Naive thymus-derived CD4-positive, alpha-beta T cell (primary cell): ENCODE measurements around the gene RAB31. TPM values are rescaled to one million over a fixed set of nuclear protein-coding genes. Genes with fewer than 3 reads are reported as not detected.

ENCODE experiments used
- ATAC-seq: fragments of 150-1000 bp; cut with Tn5 transposase; 2 replicates; pipeline ENCODE4 v1.10.0; 2021; ENCODE audit warnings: mild to moderate bottlenecking, moderate library complexity
- CTCF ChIA-PET: fragments of 350-600 bp; sonication (Branson Sonifier 250); formaldehyde crosslinking; loops from one replicate; lab custom pipeline; 2021; ENCODE audit warnings: antibody characterized with exemption; lab: Charles Lee
- POLR2A ChIA-PET: fragments of 350-600 bp; sonication (Branson Sonifier 250); formaldehyde crosslinking; loops from one replicate; lab custom pipeline; 2021; ENCODE audit warnings: antibody characterized with exemption, inconsistent platforms; lab: Charles Lee
- DNase-seq, 9 donors: peaks; one replicate each; pipeline versions ENCODE4 v3.0.0 to v3.0.0-alpha.2; 2020 to 2022; ENCODE audit warnings: mixed read lengths in 1 of 9
- H3K27ac ChIP-seq: one replicate; pipeline ENCODE4 v1.7.0; 2013; ENCODE audit warnings: mild to moderate bottlenecking, low read depth, low read length, moderate library complexity
- H3K27me3 ChIP-seq, 2 donors: one replicate each; pipeline ENCODE4 v1.7.0; 2013; ENCODE audit warnings: low read length in 2 of 2, mild to moderate bottlenecking in 2 of 2, moderate library complexity in 2 of 2; ENCODE audit not compliant: control insufficient read depth in 2 of 2, insufficient read depth in 2 of 2
- H3K36me3 ChIP-seq, 3 experiments: 1 replicate in 2 of 3; 2 replicates in 1 of 3; pipeline ENCODE4 v1.7.0; 2013; ENCODE audit warnings: low read length in 3 of 3, mild to moderate bottlenecking in 3 of 3, moderate library complexity in 1 of 3; ENCODE audit not compliant: insufficient read depth in 3 of 3, control insufficient read depth in 2 of 3
- H3K4me1 ChIP-seq, 2 donors: one replicate each; pipeline ENCODE4 v1.7.0; 2013; ENCODE audit warnings: low read length in 2 of 2, mild to moderate bottlenecking in 2 of 2, moderate library complexity in 1 of 2; ENCODE audit not compliant: control insufficient read depth in 2 of 2, insufficient read depth in 2 of 2
- H3K4me3 ChIP-seq: 2 replicates; pipeline ENCODE4 v1.7.0; 2013; ENCODE audit warnings: mild to moderate bottlenecking, low read length
- H3K9me3 ChIP-seq, 3 experiments: 1 replicate in 2 of 3; 2 replicates in 1 of 3; pipeline ENCODE4 v1.7.0; 2013; ENCODE audit warnings: low read length in 3 of 3; ENCODE audit not compliant: control insufficient read depth in 2 of 3
- H3K27ac Mint-ChIP-seq, 9 donors: one replicate each; pipeline ENCODE4 v1.8.0; 2020 to 2022; ENCODE audit warnings: mixed read lengths in 9 of 9, mild to moderate bottlenecking in 8 of 9, moderate library complexity in 5 of 9, inconsistent platforms in 2 of 9
- H3K27me3 Mint-ChIP-seq, 5 donors: one replicate each; pipeline ENCODE4 v1.8.0; 2021 to 2022; ENCODE audit warnings: mixed read lengths in 5 of 5, mild to moderate bottlenecking in 1 of 5
- H3K36me3 Mint-ChIP-seq, 5 donors: one replicate each; pipeline ENCODE4 v1.8.0; 2020 to 2022; ENCODE audit warnings: mixed read lengths in 5 of 5, mild to moderate bottlenecking in 3 of 5, inconsistent platforms in 1 of 5
- H3K4me1 Mint-ChIP-seq, 7 donors: one replicate each; pipeline ENCODE4 v1.8.0; 2020 to 2022; ENCODE audit warnings: mixed read lengths in 7 of 7, mild to moderate bottlenecking in 3 of 7, inconsistent platforms in 1 of 7
- H3K4me3 Mint-ChIP-seq, 10 donors: one replicate each; pipeline ENCODE4 v1.8.0; 2020 to 2022; ENCODE audit warnings: mild to moderate bottlenecking in 10 of 10, mixed read lengths in 10 of 10, moderate library complexity in 6 of 10, inconsistent platforms in 2 of 10
- H3K9me3 Mint-ChIP-seq, 11 donors: one replicate each; pipeline ENCODE4 v1.8.0; 2020 to 2022; ENCODE audit warnings: mixed read lengths in 11 of 11, mild to moderate bottlenecking in 4 of 11, inconsistent platforms in 1 of 11, moderate library complexity in 1 of 11
- intact Hi-C, 2 donors: fragments of 100-400 bp; cut with micrococcal nuclease; formaldehyde crosslinking; loops; one replicate each; pipeline ENCODE4 v1.15.1; 2023
- polyA plus RNA-seq, 2 donors: library from polyadenylated mRNA; unstranded; fragments of 300-500 nt; fragmentation: Illumina TruSeq; gene quantifications; one replicate each; pipeline ENCODE4 v1.2.3, GENCODE V29; 2021
- total RNA-seq, 6 experiments: library from RNA in 5 of 6; stranded (reverse) in 5 of 6; gene quantifications; 1 replicate in 5 of 6; 2 replicates in 1 of 6; pipeline ENCODE4 v1.2.3 and lab custom pipeline; 2021 to 2026

Gene RAB31
- total and polyA plus RNA-seq, 7 experiments from 2014 or later, result 0.41 to 48.6 (median 2.3) TPM

DNA sequence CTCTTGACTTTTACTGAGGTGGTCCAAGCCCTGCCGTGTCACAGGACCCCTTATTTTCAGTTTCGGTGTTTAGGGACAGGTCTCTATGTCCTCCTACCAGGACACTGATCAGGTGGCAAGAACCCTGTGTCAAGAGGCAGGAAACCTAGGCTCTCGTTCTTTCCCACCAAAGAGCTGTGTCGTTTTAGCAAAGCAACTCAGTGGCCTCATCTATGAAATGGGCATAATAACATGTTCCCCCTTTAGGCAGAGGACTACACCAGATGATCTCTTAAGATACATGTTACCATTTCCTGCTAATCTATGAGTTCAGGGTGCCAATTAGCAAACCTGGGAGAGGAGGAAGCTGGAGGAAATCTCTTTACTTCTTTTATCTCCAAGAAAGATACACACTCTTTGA lies 1.9 kb downstream of the RAB31 start:
- Histone ChIP-seq H3K27ac (no peak overlapping the region), H3K9me3 (no peaks in the 10 kb centered on the region), H3K4me3 (no peak overlapping the region), H3K36me3 (no peaks in the 10 kb centered on the region), H3K27me3 (peaks cover 3 to 4% of the 10 kb centered on the region in 2 donors), H3K4me1 (no peaks in the 10 kb centered on the region)
- Mint-ChIP-seq H3K36me3 (no peaks in the 10 kb centered on the region), H3K4me3 (peak overlapping the region; percentile 5 to 81 (median 62)), H3K27me3 (peaks cover 73 to 89% (median 88%) of the 10 kb centered on the region in 5 donors), H3K4me1 (peaks cover 0 to 29% (median 29%) of the 10 kb centered on the region in 7 donors), H3K9me3 (no peaks in the 10 kb centered on the region), H3K27ac (no peak overlapping the region)
- intact Hi-C loops, result no loop called here
- ChIA-PET CTCF (no interaction called here), POLR2A (no interaction called here)
- ATAC-seq (no peak), DNase-seq (no peak)

DNA sequence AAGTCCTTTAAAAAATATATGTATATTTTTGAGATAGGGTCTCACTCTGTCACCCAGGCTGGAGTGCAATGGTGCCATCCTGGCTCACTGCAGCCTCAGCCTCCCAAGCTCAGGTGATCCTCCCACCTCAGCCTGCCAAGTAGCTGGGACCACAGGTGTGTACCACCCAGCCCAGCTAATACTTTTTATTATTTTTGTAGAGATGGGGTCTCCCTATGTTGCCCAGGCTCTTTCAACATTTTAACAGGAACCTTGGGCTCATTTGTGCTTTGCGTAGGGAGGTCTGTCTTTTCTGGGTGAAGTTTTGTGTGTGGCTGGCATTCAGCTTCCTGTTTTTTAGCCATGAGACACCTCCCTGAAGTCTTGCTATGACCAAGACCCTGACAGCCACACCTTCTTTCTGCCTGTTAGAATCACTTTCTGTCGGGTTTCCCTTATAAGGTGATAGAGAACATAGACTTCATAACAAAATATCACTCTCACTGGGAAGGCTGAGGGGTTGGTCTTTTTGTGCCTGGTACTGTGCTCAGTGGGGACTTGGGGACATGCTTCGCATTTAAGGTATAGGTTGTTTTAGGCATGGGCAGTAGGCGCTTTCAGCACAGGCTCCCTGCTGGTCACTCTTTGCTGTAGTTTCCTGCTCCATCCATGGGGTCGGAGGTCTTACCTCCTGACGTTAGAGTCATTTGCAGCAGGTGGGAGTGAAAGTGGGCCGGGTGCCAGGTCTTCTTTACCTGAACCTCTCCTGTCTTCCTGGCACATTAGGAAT lies 3.4 kb downstream of the RAB31 start:
- ATAC-seq (peak; percentile 59), DNase-seq (no peak)
- Histone ChIP-seq H3K27ac (no peak overlapping the region), H3K36me3 (no peaks in the 10 kb centered on the region), H3K4me1 (no peaks in the 10 kb centered on the region), H3K4me3 (no peak overlapping the region), H3K9me3 (no peaks in the 10 kb centered on the region), H3K27me3 (peaks cover 3 to 4% of the 10 kb centered on the region in 2 donors)
- POLR2A ChIA-PET, result no interaction called here
- H3K4me3 Mint-ChIP-seq, result peak overlapping the region in 3 of 10 donors; percentile 12 to 36 (median 18)
- H3K4me1 Mint-ChIP-seq, result peaks cover 0 to 29% (median 27%) of the 10 kb centered on the region in 7 donors
- intact Hi-C loops, result no loop called here
- no peaks in the 10 kb centered on the region for H3K9me3 Mint-ChIP-seq
- CTCF ChIA-PET, result no interaction called here
- H3K27ac Mint-ChIP-seq, result no peak overlapping the region
- no peaks in the 10 kb centered on the region for H3K36me3 Mint-ChIP-seq
- peaks cover 71 to 81% (median 78%) of the 10 kb centered on the region in 5 donors for H3K27me3 Mint-ChIP-seq

DNA sequence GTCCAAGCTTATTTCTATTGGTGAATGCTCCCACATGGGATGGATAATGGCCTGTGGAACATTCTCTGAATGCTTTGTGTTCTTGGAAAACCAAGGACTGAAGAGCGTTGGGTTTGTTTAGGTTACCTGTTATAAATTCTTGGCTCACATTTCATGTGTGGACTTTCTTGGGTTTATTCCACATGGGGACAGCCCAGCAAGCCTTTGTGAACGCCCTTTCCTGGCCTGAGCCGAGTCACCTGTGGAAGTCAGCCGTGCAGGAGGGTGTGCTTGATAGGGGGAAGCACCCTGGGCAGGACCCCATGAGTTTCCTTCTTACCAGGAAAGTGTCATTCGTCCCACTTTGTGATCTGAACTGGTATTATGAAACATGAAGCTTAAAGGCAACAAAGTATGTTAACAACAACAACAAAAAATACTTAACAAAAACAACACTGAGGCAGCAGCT lies 4.1 kb downstream of the RAB31 start:
- ATAC-seq (no peak), DNase-seq (no peak)
- Mint-ChIP-seq H3K27ac (no peak overlapping the region), H3K4me3 (no peak overlapping the region), H3K36me3 (no peaks in the 10 kb centered on the region), H3K9me3 (no peaks in the 10 kb centered on the region), H3K27me3 (peaks cover 70 to 78% (median 75%) of the 10 kb centered on the region in 5 donors), H3K4me1 (peaks cover 0 to 29% (median 27%) of the 10 kb centered on the region in 7 donors)
- intact Hi-C loops, result no loop called here
- H3K36me3 ChIP-seq, result no peaks in the 10 kb centered on the region
- no peak overlapping the region for H3K4me3 ChIP-seq
- ChIA-PET POLR2A (no interaction called here), CTCF (no interaction called here)
- no peaks in the 10 kb centered on the region for H3K4me1 ChIP-seq
- peaks cover 3 to 4% of the 10 kb centered on the region in 2 donors for H3K27me3 ChIP-seq
- H3K27ac ChIP-seq, result no peak overlapping the region
- no peaks in the 10 kb centered on the region for H3K9me3 ChIP-seq

DNA sequence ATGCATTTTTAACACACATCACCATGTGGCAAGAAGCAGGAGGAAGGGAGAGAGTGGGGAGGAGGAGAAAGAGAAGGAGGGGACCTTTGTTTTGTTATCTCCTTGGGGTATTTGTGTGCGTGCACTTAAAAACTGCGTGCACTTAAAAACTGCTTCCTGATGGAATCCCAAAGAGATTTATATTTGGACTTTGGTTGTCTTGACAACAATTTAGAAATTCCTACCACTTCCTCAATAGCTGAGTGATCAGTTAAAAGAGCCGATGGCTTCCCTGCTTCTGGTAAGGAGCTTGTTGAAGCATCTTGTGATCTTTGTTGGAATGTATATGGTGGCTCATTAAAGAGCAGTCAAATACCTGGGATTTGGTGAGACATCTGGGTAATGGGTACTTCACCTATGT lies 4.5 kb downstream of the RAB31 start:
- ChIA-PET CTCF (no interaction called here), POLR2A (no interaction called here)
- peaks cover 69 to 78% (median 75%) of the 10 kb centered on the region in 5 donors for H3K27me3 Mint-ChIP-seq
- no peak for ATAC-seq
- peaks cover 3 to 4% of the 10 kb centered on the region in 2 donors for H3K27me3 ChIP-seq
- H3K4me3 ChIP-seq, result no peak overlapping the region
- no peaks in the 10 kb centered on the region for H3K9me3 ChIP-seq
- no peak overlapping the region for H3K27ac Mint-ChIP-seq
- peaks cover 0 to 2% (median 0%) of the 10 kb centered on the region in 11 donors for H3K9me3 Mint-ChIP-seq
- H3K27ac ChIP-seq, result no peak overlapping the region
- no peak overlapping the region for H3K4me3 Mint-ChIP-seq
- H3K36me3 Mint-ChIP-seq, result no peaks in the 10 kb centered on the region
- peaks cover 0 to 29% (median 26%) of the 10 kb centered on the region in 7 donors for H3K4me1 Mint-ChIP-seq
- DNase-seq, result no peak
- H3K4me1 ChIP-seq, result no peaks in the 10 kb centered on the region
- no peaks in the 10 kb centered on the region for H3K36me3 ChIP-seq
- intact Hi-C loops, result no loop called here

DNA sequence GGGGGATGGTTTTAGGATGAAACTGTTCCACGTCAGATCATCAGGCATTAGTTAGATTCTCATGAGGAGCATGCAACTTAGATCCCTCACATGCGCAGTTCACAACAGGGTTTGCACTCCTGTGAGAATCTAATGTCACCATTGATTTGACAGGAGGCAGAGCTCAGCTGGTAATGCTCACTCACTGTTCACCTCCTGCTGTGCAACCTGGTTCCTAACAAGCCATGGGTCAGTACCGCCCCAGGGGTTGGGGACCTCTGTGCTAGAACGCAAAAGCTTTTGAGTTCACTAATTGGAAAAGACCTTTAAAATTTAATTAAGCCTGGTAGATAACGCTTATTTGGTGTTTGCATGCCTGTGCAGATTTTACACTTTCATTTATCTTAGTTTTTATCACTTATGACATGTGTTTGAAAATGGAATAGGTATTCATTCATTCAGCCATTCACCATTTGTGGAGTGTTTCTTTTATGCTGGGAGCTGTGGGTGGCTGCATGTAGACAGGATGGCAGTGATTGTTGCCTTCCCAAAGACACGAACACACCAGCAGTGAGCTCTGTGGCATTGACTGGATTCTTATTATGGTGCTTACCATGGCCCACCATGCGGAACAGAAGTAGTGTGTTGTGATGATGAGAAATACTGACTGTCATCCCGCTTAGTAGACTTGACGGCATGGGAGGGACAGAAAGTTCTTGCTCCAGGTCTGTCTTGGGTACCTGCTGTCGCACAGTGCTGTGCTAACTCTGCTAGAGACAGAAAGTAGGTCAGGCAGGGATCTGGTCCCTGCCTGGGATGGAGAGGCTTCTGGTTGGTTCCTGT lies 6.4 kb downstream of the RAB31 start:
- ChIA-PET POLR2A (no interaction called here), CTCF (no interaction called here)
- Histone ChIP-seq H3K27me3 (peaks cover 3 to 4% of the 10 kb centered on the region in 2 donors), H3K4me3 (no peak overlapping the region), H3K4me1 (no peaks in the 10 kb centered on the region), H3K36me3 (no peaks in the 10 kb centered on the region), H3K9me3 (no peaks in the 10 kb centered on the region), H3K27ac (no peak overlapping the region)
- Mint-ChIP-seq H3K27ac (no peak overlapping the region), H3K4me3 (no peak overlapping the region), H3K4me1 (peaks cover 0 to 20% (median 16%) of the 10 kb centered on the region in 7 donors), H3K9me3 (peaks cover 0 to 3% (median 0%) of the 10 kb centered on the region in 11 donors), H3K36me3 (no peaks in the 10 kb centered on the region), H3K27me3 (peaks cover 62 to 72% (median 65%) of the 10 kb centered on the region in 5 donors)
- intact Hi-C loops, result no loop called here
- no peak for ATAC-seq
- no peak for DNase-seq

DNA sequence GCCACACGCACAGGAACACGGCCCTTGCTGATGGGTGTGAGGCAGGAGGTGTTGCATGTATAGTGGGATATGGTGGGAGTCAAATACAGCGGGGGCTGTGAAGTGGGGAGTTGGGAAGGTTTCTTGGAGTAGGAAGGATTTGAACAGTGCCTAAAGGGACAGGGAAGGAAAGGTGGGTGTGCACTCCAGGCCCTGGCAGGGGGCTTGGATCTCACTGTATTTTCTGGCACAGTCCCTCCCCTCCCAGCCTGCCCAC lies 6.9 kb downstream of the RAB31 start:
- no peaks in the 10 kb centered on the region for H3K36me3 ChIP-seq
- H3K36me3 Mint-ChIP-seq, result no peaks in the 10 kb centered on the region
- DNase-seq (no peak), ATAC-seq (no peak)
- H3K27me3 Mint-ChIP-seq, result peaks cover 56 to 70% (median 62%) of the 10 kb centered on the region in 5 donors
- no peaks in the 10 kb centered on the region for H3K4me1 ChIP-seq
- H3K27ac Mint-ChIP-seq, result no peak overlapping the region
- no peak overlapping the region for H3K27ac ChIP-seq
- H3K9me3 ChIP-seq, result no peaks in the 10 kb centered on the region
- no peak overlapping the region for H3K4me3 ChIP-seq
- peaks cover 0 to 3% (median 0%) of the 10 kb centered on the region in 11 donors for H3K9me3 Mint-ChIP-seq
- no peak overlapping the region for H3K4me3 Mint-ChIP-seq
- peaks cover 0 to 4% of the 10 kb centered on the region in 2 donors for H3K27me3 ChIP-seq
- H3K4me1 Mint-ChIP-seq, result peaks cover 0 to 17% (median 11%) of the 10 kb centered on the region in 7 donors
- intact Hi-C loops, result no loop called here
- ChIA-PET POLR2A (no interaction called here), CTCF (no interaction called here)
